ENCODE results near the gene CEL. TPM values are rescaled to one million over a fixed set of nuclear protein-coding genes. Genes with fewer than 3 reads are reported as not detected.
A peak's percentile ranks its signal among the peaks of the same experiment; 100 is the strongest.

CEL gene
- total and polyA plus RNA-seq, 10 of the 15 experiments (the other 5 are each of a cell fraction or from before 2014, with no cell fraction given): 0.05 to 4.1 (median 0.29) TPM; not detected in 2

DNA sequence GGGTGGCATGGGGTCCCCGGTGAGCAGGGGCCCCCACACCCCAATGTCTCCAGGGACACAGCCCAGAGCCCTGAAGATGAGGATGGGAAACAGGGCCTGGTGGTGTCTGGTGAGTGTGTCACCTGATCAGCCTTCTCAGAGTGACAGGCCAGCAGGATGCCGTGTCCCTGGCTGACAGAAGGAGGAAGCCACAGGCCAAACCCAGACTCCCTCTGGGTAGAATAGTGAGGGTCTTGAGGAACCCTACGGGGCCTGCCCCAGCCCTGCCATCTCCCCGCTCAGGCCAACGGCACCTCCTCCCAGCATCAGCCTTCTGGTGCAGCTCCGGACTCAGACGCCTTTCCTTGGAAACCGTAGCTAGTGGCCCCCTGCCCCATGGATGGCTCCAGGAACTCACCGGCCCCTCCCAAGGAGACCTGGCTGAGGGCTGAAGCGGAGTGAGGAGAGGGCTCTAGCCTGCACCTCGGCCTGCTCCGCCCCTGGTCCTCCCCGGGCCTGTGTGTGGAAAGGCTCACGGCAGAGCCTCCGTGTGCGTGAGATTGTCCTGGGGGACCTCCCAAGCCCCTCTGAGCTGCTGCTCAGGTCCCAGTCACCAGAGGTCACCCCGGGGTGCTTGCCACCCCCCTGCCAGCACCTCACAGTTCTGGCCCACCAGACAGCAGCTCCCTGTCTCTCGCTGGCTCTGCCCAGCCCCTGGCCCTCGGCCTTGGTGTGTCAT is 53.3 kb downstream of the CEL start:
- Histone ChIP-seq H3K27ac (ENCODE audit: control insufficient read depth, insufficient read depth) (peak overlapping the region; percentile 88), H3K4me1 (ENCODE audit: control insufficient read depth, insufficient read depth, low read length) (peaks cover 67% of the 10 kb centered on the region), H3K4me2 (ENCODE audit: control insufficient read depth, insufficient read depth) (peak overlapping the region; percentile 87), H3K36me3 (ENCODE audit: control insufficient read depth in 2 of 2, insufficient read depth in 2 of 2, low read length in 1 of 2) (peaks cover 3 to 6% of the 10 kb centered on the region in 2 experiments; a peak in 3 of 4 replicates), H2AFZ (ENCODE audit: control insufficient read depth, low read depth, low read length) (no peak overlapping the region), H3K9ac (ENCODE audit: control insufficient read depth, insufficient read depth, low read length) (peak overlapping the region; percentile 73), H3K27me3 (replicated peaks in 1 of 2; ENCODE audit: control insufficient read depth in 2 of 2, insufficient read depth in 2 of 2, low read length in 1 of 2) (no peaks in the 10 kb centered on the region), H4K20me1 (ENCODE audit: control insufficient read depth, insufficient read depth) (no peaks in the 10 kb centered on the region; the same call in 1 of the 2 replicates), H3K4me3 (peak overlapping the region; percentile 63; the same call in 1 of the 2 replicates), H3K79me2 (ENCODE audit: control insufficient read depth, insufficient read depth, low read length) (peaks cover 68% of the 10 kb centered on the region), H3K9me3 (replicated peaks; ENCODE audit: control insufficient read depth, insufficient read depth, low read length) (no peaks in the 10 kb centered on the region)
- ChIA-PET RAD21 (ENCODE audit: unreplicated experiment) (interaction anchor here (0.7 to 14.4 kb wide), 7 partner anchors 11 to 84 kb away, joined by 3 to 219 read pairs (median 5); partner anchors contain the start of gene GTF3C5), SMC1A (ENCODE audit: uncharacterized antibody, unreplicated experiment) (interaction anchor here (0.8 to 3.9 kb wide), 11 partner anchors 11 to 93 kb away, joined by 3 to 44 read pairs (median 4); no protein-coding TSS in a partner anchor), CTCF (interaction anchor here (0.7 to 22.5 kb wide), 14 partner anchors 8 to 93 kb away, joined by 3 to 401 read pairs (median 4); no protein-coding TSS in a partner anchor), POLR2A (interaction anchor here (0.6 to 7.3 kb wide), 11 partner anchors 9 to 910 kb away, joined by 3 to 66 read pairs (median 17); partner anchors contain the start of genes BRD3OS, GTF3C5 and SLC2A6)
- DNase-seq (ENCODE audit: low read depth, low spot score): no peak
- 33% methylated on average over 17 of the region's 19 CpGs for WGBS (ENCODE audit: insufficient coverage, insufficient replicate concordance, low lambda C conversion rate, missing lambda C conversion rate)
- peak; percentile 49 for ATAC-seq
- TF ChIP-seq SUZ12 (IDR thresholded peaks at IDR 0.05; ENCODE audit: unreplicated experiment) (no peak), ZNF384 (IDR thresholded peaks at IDR 0.05; ENCODE audit: borderline replicate concordance, low read depth, low read length) (no peak), IKZF1 (conservative IDR thresholded peaks at IDR 0.05) (peak; percentile 10; the same call in 1 of the 2 replicates), IKZF2 (IDR thresholded peaks at IDR 0.05) (0 out of 4 replicates have a peak, but pooled peaks of 1 of the 2 experiments have one; percentile 13), HDGF (IDR thresholded peaks at IDR 0.05) (0 out of 2 replicates have a peak, but pooled peaks have one; percentile 41), RAD51 (IDR thresholded peaks at IDR 0.05) (0 out of 2 replicates have a peak, but pooled peaks have one; percentile 70), FOS (IDR thresholded peaks at IDR 0.05; ENCODE audit: borderline replicate concordance, extremely low read depth, insufficient read length) (no peak), EP300 (IDR thresholded peaks at IDR 0.05; ENCODE audit: borderline replicate concordance in 1 of 2, control insufficient read depth in 1 of 2, low read depth in 2 of 2, low read length in 2 of 2) (0 out of 4 replicates have a peak, but pooled peaks of 1 of the 2 experiments have one; percentile 2)
- TF ChIP-seq, protein P1, sequence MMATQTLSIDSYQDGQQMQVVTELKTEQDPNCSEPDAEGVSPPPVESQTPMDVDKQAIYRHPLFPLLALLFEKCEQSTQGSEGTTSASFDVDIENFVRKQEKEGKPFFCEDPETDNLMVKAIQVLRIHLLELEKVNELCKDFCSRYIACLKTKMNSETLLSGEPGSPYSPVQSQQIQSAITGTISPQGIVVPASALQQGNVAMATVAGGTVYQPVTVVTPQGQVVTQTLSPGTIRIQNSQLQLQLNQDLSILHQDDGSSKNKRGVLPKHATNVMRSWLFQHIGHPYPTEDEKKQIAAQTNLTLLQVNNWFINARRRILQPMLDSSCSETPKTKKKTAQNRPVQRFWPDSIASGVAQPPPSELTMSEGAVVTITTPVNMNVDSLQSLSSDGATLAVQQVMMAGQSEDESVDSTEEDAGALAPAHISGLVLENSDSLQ (IDR thresholded peaks at IDR 0.05): peak; percentile 92
- TF ChIP-seq, protein P2, sequence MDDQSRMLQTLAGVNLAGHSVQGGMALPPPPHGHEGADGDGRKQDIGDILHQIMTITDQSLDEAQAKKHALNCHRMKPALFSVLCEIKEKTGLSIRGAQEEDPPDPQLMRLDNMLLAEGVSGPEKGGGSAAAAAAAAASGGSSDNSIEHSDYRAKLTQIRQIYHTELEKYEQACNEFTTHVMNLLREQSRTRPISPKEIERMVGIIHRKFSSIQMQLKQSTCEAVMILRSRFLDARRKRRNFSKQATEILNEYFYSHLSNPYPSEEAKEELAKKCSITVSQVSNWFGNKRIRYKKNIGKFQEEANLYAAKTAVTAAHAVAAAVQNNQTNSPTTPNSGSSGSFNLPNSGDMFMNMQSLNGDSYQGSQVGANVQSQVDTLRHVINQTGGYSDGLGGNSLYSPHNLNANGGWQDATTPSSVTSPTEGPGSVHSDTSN (IDR thresholded peaks at IDR 0.05; ENCODE audit: insufficient replicate concordance, low read depth, low read length): peak; percentile 81
- TF ChIP-seq, protein P3, sequence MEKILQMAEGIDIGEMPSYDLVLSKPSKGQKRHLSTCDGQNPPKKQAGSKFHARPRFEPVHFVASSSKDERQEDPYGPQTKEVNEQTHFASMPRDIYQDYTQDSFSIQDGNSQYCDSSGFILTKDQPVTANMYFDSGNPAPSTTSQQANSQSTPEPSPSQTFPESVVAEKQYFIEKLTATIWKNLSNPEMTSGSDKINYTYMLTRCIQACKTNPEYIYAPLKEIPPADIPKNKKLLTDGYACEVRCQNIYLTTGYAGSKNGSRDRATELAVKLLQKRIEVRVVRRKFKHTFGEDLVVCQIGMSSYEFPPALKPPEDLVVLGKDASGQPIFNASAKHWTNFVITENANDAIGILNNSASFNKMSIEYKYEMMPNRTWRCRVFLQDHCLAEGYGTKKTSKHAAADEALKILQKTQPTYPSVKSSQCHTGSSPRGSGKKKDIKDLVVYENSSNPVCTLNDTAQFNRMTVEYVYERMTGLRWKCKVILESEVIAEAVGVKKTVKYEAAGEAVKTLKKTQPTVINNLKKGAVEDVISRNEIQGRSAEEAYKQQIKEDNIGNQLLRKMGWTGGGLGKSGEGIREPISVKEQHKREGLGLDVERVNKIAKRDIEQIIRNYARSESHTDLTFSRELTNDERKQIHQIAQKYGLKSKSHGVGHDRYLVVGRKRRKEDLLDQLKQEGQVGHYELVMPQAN (conservative IDR thresholded peaks at IDR 0.05): 0 out of 2 replicates have a peak, but pooled peaks have one; percentile 28
- TF ChIP-seq, protein P4, sequence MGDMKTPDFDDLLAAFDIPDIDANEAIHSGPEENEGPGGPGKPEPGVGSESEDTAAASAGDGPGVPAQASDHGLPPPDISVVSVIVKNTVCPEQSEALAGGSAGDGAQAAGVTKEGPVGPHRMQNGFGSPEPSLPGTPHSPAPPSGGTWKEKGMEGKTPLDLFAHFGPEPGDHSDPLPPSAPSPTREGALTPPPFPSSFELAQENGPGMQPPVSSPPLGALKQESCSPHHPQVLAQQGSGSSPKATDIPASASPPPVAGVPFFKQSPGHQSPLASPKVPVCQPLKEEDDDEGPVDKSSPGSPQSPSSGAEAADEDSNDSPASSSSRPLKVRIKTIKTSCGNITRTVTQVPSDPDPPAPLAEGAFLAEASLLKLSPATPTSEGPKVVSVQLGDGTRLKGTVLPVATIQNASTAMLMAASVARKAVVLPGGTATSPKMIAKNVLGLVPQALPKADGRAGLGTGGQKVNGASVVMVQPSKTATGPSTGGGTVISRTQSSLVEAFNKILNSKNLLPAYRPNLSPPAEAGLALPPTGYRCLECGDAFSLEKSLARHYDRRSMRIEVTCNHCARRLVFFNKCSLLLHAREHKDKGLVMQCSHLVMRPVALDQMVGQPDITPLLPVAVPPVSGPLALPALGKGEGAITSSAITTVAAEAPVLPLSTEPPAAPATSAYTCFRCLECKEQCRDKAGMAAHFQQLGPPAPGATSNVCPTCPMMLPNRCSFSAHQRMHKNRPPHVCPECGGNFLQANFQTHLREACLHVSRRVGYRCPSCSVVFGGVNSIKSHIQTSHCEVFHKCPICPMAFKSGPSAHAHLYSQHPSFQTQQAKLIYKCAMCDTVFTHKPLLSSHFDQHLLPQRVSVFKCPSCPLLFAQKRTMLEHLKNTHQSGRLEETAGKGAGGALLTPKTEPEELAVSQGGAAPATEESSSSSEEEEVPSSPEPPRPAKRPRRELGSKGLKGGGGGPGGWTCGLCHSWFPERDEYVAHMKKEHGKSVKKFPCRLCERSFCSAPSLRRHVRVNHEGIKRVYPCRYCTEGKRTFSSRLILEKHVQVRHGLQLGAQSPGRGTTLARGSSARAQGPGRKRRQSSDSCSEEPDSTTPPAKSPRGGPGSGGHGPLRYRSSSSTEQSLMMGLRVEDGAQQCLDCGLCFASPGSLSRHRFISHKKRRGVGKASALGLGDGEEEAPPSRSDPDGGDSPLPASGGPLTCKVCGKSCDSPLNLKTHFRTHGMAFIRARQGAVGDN (IDR thresholded peaks at IDR 0.05): peak; percentile 5; the same call in 1 of the 2 replicates
- in situ Hi-C loops (cut with MboI) (no loop called here), intact Hi-C loops (cut with micrococcal nuclease; ENCODE audit: unreplicated experiment) (loop anchor here (2.0 kb wide), 1 partner anchor 30 kb away; no protein-coding TSS in a partner anchor)
- BruUV-seq (replicated peaks): no TSS peak
- FAIRE-seq: no peak
